Measurements from ENCODE around the gene PHTF1. TPM values are rescaled to one million over a fixed set of nuclear protein-coding genes. Genes with fewer than 3 reads are reported as not detected.
A peak's percentile ranks its signal among the peaks of the same experiment; 100 is the strongest.

Gene PHTF1
- total RNA-seq, 4 donors from 2014 or later, result 10.2 to 13.3 (median 11.8) TPM

GRCh38 chr1:113659556-113659955 is 99.7 kb downstream of the PHTF1 start:
- no peak for TF ChIP-seq CTCF (IDR thresholded peaks at IDR 0.05)
- TF ChIP-seq EP300 (IDR thresholded peaks at IDR 0.05), result no peak
- TF ChIP-seq POLR2A (IDR thresholded peaks at IDR 0.05; ENCODE audit: low read depth), result no peak
- no peak for TF ChIP-seq POLR2AphosphoS5 (IDR thresholded peaks at IDR 0.05)
- peaks cover 8 to 31% (median 24%) of the 10 kb centered on the region in 4 donors for H3K4me1 ChIP-seq
- H3K27me3 ChIP-seq, result no peaks in the 10 kb centered on the region
- H3K4me3 ChIP-seq, result no peak overlapping the region
- H3K27ac ChIP-seq (replicated peaks in 1 of 4), result peak overlapping the region in 2 of 4 donors; percentile 32 to 59
- no peaks in the 10 kb centered on the region for H3K9me3 ChIP-seq
- intact Hi-C loops (cut with DNase I), result no loop called here
- H3K36me3 ChIP-seq, result peaks cover 0 to 4% (median 0%) of the 10 kb centered on the region in 4 donors
- 69% methylated on average over 4 of the region's 4 CpGs for WGBS
- no peak for DNase-seq (ENCODE audit: extremely low spot score)

DNA sequence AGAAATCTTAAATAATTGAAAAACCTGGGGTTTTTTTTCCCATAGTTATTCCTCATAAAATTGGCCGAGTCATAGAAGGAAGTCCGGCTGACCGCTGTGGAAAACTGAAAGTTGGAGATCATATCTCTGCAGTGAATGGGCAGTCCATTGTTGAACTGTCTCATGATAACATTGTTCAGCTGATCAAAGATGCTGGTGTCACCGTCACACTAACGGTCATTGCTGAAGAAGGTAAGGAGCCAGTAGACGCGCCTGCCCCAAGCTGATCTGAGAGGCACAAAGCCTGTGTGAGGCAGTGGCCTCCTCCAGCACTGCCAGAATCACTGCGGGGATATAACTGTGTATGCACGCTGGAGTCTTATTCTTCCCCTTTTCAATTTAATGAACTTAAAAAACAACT is 100.3 kb downstream of the PHTF1 start:
- H3K27ac ChIP-seq (replicated peaks in 1 of 4), result peak overlapping the region in 2 of 4 donors; percentile 32 to 59
- H3K27me3 ChIP-seq, result no peaks in the 10 kb centered on the region
- 79% methylated on average over 9 of the region's 9 CpGs for WGBS
- no peak for TF ChIP-seq POLR2AphosphoS5 (IDR thresholded peaks at IDR 0.05)
- H3K36me3 ChIP-seq, result peaks cover 0 to 4% (median under 1%) of the 10 kb centered on the region in 4 donors
- H3K9me3 ChIP-seq, result no peaks in the 10 kb centered on the region
- no peak overlapping the region for H3K4me3 ChIP-seq
- no peak for DNase-seq (ENCODE audit: extremely low spot score)
- intact Hi-C loops (cut with DNase I), result no loop called here
- H3K4me1 ChIP-seq, result peaks cover 8 to 31% (median 24%) of the 10 kb centered on the region in 4 donors

GRCh38 chr1:113657556-113658063 is 101.7 kb downstream of the PHTF1 start:
- Histone ChIP-seq H3K9me3 (no peaks in the 10 kb centered on the region), H3K4me3 (no peak overlapping the region), H3K27me3 (no peaks in the 10 kb centered on the region), H3K4me1 (peaks cover 8 to 31% (median 24%) of the 10 kb centered on the region in 4 donors), H3K27ac (replicated peaks in 1 of 4) (peak overlapping the region in 3 of 4 donors; percentile 22 to 41 (median 33)), H3K36me3 (peaks cover 0 to 8% (median 2%) of the 10 kb centered on the region in 4 donors)
- DNase-seq (ENCODE audit: extremely low spot score), result no peak
- TF ChIP-seq EP300 (IDR thresholded peaks at IDR 0.05) (no peak), POLR2A (IDR thresholded peaks at IDR 0.05; ENCODE audit: low read depth) (no peak), CTCF (IDR thresholded peaks at IDR 0.05) (no peak), POLR2AphosphoS5 (IDR thresholded peaks at IDR 0.05) (no peak)
- WGBS, result 65% methylated on average over 3 of the region's 3 CpGs
- intact Hi-C loops (cut with DNase I), result no loop called here

DNA sequence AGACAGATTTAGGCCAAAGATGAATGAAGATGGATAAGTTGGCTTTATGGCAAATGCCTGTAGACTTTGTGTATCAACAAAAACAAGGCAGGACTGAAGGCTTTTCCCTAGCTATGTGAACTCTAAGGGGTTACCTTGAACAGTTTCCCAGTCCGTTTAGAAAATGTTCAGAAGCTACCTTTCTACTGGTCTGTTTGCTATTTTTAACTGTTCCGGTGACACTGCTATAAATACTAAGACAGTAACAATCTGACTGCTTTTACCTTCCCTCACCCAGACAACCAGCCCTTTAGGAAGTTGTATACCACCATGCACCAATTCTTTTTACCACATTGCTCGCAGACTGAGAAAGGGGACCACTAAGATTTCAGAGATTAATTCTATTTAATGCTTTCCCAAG is 102.2 kb downstream of the PHTF1 start:
- TF ChIP-seq POLR2AphosphoS5 (IDR thresholded peaks at IDR 0.05) (no peak), EP300 (IDR thresholded peaks at IDR 0.05) (no peak), CTCF (IDR thresholded peaks at IDR 0.05) (no peak), POLR2A (IDR thresholded peaks at IDR 0.05; ENCODE audit: low read depth) (no peak)

DNA sequence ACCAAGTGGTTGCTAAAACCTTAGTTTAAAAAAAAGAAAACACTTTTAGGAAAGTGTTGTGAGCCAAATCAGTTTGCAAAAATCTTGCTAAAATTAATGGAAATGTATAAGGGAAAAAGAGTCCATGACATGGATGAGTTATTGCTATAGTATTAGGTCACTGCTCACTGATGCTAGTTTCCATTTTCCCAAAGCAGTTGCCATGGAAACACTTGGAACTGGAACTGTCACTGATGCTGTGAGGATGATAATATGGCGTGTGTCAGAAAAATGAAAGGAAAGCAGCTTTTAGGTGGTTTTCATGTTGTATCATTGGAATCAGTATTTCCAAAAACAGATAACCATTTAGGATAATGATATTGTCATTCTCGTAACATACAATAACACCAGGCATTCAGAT is 104.4 kb downstream of the PHTF1 start:
- no peak overlapping the region for H3K27ac ChIP-seq (replicated peaks in 1 of 4)
- 96% methylated on average over 2 of the region's 2 CpGs for WGBS
- DNase-seq (ENCODE audit: extremely low spot score), result no peak
- no peaks in the 10 kb centered on the region for H3K9me3 ChIP-seq
- intact Hi-C loops (cut with DNase I), result no loop called here
- no peak overlapping the region for H3K4me3 ChIP-seq
- TF ChIP-seq POLR2A (IDR thresholded peaks at IDR 0.05; ENCODE audit: low read depth) (no peak), CTCF (IDR thresholded peaks at IDR 0.05) (no peak), EP300 (IDR thresholded peaks at IDR 0.05) (no peak), POLR2AphosphoS5 (IDR thresholded peaks at IDR 0.05) (no peak)
- H3K27me3 ChIP-seq, result no peaks in the 10 kb centered on the region
- H3K4me1 ChIP-seq, result peaks cover 8 to 27% (median 23%) of the 10 kb centered on the region in 4 donors
- peaks cover 0 to 22% (median 6%) of the 10 kb centered on the region in 4 donors for H3K36me3 ChIP-seq

More for the DNA sequence above, 102.2 kb downstream of the PHTF1 start:
- WGBS, result 58% methylated on average over 3 of the region's 3 CpGs
- Histone ChIP-seq H3K27me3 (no peaks in the 10 kb centered on the region), H3K27ac (replicated peaks in 1 of 4) (peak overlapping the region in 3 of 4 donors; percentile 22 to 41 (median 33)), H3K4me1 (peaks cover 8 to 31% (median 24%) of the 10 kb centered on the region in 4 donors), H3K9me3 (no peaks in the 10 kb centered on the region), H3K36me3 (peaks cover 0 to 8% (median 2%) of the 10 kb centered on the region in 4 donors), H3K4me3 (no peak overlapping the region)
- no peak for DNase-seq (ENCODE audit: extremely low spot score)
- intact Hi-C loops (cut with DNase I), result no loop called here

All from esophagus muscularis mucosa (tissue), 4 donors.